GM19035 (cell line): Measurements from ENCODE around the gene KATNAL1.
A peak's percentile ranks its signal among the peaks of the same experiment; 100 is the strongest.
"Not testable (repeated sequence)": the region's sequence is repeated elsewhere in the genome, so short reads cannot be mapped to it uniquely, and the experiment has no call there.

Experiments
- ATAC-seq: cut with Tn5 transposase; IDR thresholded peaks from one replicate; pipeline ENCODE4 v1.9.1; 2021; ENCODE audit not compliant: unreplicated experiment

The KATNAL1 gene

GRCh38 chr13:30295116-30295515, 12.2 kb downstream of the KATNAL1 start:
- no peak for ATAC-seq

- ATAC-seq: no peak
Measured at GRCh38 chr13:30294004-30294403, 13.3 kb downstream of the KATNAL1 start.

DNA sequence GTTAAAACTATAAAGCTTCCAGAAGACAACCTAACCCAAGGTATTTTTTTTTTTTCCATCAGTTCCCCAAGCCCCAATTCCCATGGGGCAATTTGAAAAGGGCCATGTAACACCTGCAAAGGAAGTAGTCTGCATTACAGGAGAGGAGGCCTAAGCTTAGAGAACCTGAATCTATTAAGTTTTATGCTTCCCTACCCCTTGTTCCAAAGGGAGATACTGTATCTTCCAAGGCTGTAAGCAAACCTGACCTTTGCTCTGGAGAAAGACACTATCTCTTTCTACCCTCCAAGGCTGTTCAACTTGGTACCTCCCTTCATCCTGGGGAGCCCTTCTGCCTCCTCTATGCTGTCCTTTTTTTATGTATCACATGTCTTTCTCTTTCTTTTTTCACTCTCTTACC, 15.0 kb downstream of the KATNAL1 start:
- no peak for ATAC-seq

GRCh38 chr13:30290812-30291436, 16.4 kb downstream of the KATNAL1 start:
- ATAC-seq: no peak

DNA sequence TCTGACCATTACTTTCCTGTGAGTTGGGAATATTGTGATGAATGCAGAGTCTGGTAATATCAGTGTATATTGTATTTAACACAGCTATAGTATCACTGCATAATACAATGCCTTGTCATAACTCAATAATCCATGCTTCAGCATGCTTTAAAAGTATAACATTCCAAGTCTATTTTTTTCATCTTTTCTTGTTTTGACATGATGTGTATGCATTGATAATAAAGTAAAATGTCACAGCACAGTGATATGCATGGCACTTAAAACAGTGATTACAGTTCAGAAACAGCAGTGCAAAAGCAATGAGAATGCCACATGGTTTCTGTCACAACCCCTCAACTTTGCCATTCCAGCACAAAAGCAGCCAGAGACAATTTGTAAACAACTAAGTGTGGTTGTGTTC, 17.8 kb downstream of the KATNAL1 start:
- ATAC-seq: no peak

DNA sequence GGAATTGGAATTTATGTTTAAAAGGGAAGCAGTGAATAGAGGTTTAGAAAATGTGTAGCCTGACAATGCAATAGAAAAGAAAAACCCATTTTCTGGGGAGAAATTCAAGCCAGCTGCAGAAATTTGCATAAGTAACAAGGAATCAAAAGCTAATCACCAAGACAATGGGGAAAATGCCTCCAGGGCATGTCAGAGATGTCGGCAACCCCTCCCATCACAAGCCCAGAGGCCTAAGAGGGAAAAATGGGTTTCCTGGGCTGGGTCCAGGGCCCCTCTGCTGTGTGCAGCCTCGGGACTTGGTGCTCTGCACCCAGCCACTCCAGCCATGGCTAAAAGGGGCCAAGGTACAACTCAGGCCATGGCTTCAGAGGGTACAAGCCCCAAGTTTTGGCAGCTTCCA, 21.3 kb downstream of the KATNAL1 start:
- not testable (repeated sequence) for ATAC-seq

- ATAC-seq: no peak
Measured at GRCh38 chr13:30276178-30276577, 31.2 kb downstream of the KATNAL1 start.

DNA sequence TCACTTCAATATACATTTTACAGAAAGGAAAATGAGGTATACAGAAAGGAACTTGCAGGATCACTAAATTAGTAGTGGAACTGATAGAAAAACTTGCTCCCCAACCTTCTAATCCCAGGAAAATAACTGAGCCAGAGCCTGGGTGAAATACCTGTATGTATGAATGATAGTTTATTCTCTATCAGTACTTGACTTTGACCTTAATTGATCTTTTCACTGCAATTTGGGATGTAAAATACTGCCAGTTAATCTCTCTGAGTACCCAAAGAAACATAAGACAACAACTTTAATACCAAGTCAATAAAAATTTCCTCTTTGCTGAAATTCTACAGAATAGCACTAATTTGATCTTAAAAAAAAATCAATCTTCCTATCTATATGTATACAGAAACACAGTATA, 33.3 kb downstream of the KATNAL1 start:
- no peak for ATAC-seq

DNA sequence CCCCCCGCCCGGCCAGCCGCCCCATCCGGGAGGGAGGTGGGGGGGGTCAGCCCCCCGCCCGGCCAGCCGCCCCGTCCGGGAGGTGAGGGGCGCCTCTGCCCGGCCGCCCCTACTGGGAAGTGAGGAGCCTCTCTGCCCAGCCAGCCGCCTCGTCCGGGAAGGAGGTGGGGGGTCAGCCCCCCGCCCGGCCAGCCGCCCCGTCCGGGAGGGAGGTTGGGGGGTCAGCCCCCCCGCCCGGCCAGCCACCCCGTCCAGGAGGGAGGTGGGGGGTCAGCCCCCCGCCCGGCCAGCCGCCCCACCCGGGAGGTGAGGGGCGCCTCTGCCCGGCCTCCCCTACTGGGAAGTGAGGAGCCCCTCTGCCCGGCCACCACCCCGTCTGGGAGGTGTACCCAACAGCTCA, 37.3 kb downstream of the KATNAL1 start:
- ATAC-seq: not testable (repeated sequence)

- no peak for ATAC-seq
Measured at GRCh38 chr13:30268673-30269072, 38.7 kb downstream of the KATNAL1 start.

- no peak for ATAC-seq
Measured at GRCh38 chr13:30266756-30267155, 40.6 kb downstream of the KATNAL1 start.

DNA sequence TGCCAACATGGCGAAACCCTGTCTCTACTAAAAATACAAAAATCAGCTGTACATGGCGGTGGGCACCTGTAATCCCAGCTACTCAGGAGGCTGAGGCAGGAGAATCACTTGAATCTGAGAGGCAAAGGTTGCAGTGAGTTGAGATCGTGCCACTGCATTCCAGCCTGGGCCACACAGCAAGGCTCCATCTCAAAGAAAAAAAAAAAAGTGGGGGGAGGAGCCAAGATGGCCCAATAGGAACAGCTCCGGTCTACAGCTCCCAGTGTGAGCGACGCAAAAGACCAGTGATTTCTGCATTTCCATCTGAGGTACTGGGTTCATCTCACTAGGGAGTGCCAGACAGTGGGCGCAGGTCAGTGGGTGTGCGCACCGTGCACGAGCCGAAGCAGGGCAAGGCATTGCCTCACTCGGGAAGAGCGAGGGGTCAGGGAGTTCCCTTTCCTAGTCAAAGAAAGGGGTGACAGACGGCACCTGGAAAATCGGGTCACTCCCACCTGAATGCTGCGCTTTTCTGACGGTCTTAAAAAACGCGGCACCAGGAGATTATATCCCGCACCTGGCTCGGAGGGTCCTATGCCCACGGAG, 48.1 kb downstream of the KATNAL1 start:
- ATAC-seq: not testable (repeated sequence)

GRCh38 chr13:30257468-30258099, 49.8 kb downstream of the KATNAL1 start:
- no peak for ATAC-seq

DNA sequence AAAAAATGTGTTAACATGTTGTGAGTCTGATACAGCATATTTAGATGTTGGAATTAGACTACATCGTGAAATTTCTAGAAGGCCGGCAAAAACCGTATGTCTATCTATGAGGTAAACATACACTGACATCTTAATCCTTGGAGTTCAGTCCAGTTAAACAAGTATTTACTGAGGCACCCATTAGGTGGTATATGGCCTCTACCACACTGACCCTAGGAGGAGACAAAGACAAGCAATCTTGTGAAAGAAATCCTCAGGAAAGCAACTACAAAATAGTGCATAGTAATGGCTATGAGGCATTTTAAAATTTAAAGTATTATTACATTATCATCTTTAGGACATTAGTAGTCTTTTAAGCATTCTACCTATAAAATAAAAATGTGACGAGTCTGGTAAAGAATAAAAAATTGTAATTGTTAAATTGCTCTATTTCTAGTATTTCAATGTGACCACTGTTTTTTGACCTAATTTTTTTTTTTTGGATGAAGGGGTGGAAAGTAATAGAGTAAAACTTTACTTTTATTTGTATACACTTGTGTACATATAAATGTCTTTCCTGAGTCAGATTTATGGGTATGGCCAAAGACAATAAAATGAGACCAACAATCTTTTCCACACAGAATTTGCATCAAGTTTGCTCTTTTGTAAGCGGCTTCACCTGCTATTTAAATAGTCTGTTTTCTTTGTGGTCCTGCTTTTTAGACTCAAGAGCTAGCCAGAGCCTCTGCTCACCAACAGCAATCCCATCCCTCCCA, 50.5 kb downstream of the KATNAL1 start:
- no peak for ATAC-seq

GRCh38 chr13:30255696-30256095, 51.7 kb downstream of the KATNAL1 start:
- no peak for ATAC-seq

DNA sequence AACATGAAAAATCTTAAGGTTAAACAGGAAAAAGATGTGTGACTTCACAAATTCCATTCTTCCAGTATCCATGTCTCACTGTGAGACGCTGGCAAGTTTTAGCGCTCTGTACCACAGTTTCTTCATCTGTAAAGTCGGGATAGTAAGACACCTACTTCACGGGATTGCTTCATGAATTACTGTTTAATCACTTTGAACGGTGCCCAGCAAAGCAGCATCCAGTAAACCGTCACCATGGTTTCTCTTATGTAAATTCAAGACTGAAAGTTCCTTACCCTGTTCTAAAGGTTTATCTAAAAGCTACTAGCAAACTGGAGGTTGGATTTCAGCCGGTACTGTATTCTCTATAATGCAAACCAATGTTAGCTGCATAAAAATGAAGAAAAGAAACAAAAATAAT, 53.5 kb downstream of the KATNAL1 start:
- no peak for ATAC-seq

DNA sequence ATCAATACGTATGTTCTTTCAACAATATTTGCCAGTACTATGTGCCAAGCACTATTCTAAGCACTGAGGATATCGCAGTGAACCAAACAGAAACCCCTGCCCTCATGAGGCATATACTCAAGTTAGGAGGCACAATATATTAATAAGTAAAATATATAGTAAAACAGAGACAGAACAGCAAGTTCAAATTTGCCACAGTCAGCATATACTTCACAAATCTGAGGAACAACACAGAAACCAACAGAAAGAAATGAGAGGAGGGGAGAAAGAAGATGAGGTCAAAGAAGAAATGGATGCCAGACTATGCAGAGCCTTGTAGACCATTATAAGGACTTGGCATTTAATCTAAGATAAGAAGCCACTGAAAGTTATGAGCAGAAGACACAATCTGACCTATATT, 59.9 kb downstream of the KATNAL1 start:
- no peak for ATAC-seq

GRCh38 chr13:30241532-30241931, 65.8 kb downstream of the KATNAL1 start:
- ATAC-seq: peak; percentile 55

GRCh38 chr13:30240608-30241007, 66.7 kb downstream of the KATNAL1 start:
- no peak for ATAC-seq

DNA sequence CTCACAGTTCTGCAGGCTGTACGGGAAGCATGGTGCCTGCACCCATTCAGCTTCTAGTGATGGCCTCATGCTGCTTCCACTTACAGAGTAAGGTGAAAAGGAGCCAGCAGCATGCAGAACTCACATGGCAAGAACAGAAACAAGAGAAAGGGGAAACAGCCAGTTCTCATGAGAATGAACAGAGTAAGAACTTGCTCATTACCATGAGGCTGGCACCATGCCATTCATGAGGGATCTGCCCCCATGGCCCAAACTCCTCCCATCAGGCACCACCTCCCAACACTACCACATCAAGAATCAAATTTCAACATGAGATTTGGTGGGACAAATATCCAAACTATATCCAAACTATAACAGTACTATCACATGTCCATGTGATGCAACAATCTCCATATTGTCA, 72.1 kb downstream of the KATNAL1 start:
- ATAC-seq: no peak

DNA sequence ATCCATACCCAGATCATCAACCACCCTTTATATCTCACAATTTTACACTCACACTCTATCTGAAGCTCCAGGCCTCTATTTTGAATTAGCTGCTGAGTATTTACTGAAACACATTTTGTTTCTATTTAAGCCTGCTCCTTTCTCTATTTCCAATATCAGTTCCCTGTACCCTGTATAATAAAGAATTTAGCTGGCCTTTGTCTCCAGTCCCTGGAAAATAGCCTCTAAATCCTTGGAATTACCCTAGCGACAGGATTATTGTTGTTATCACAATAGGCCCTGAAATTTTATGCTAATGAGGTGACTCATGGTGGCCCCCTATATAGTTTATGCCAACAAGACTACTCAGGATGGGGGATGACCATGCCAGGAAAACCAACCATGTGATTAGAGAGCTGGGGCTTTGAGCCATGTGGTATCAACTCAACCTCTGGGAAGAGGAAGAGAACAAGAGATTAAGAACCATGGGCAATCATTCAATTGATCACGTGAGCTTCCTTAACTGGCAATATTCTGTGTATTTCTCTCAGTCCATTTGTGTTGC, 72.7 kb downstream of the KATNAL1 start:
- no peak for ATAC-seq

GRCh38 chr13:30224732-30225131, 82.6 kb downstream of the KATNAL1 start:
- no peak for ATAC-seq
